ENCODE measurements around the gene ANKRD22.

ANKRD22 gene

DNA sequence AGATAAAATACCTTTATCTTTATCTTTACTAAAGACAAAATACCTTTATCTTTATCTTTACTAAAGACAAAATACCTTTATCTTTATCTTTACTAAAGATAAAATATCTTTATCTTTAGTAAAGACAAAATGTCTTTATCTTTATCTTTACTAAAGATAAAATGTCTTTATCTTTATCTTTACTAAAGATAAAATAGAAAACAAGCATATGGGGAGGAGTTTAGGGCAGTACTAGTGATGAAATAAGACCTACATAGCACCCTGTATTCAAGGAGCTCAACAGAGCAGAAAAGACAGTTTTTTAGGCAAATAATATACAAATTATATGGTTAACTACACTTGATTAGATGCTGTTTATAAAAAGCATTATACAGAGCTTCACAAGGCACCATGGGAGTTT is 19.3 kb downstream of the ANKRD22 start:
- H3K9me2 ChIP-seq (replicated peaks; ENCODE audit: insufficient read depth, low read length): no peaks in the 10 kb centered on the region
- H3K9me3 ChIP-seq (replicated peaks; ENCODE audit: insufficient read depth, low read length): no peaks in the 10 kb centered on the region
- H2AFZ ChIP-seq (ENCODE audit: low read length): no peak overlapping the region
- no peak overlapping the region for H3K4me2 ChIP-seq (ENCODE audit: low read depth, low read length)
- no peaks in the 10 kb centered on the region for H4K20me1 ChIP-seq (ENCODE audit: insufficient read depth, low read length)
- no peak for DNase-seq
- no peaks in the 10 kb centered on the region for H3K79me2 ChIP-seq (ENCODE audit: low read length)
- no peaks in the 10 kb centered on the region for H3K36me3 ChIP-seq (replicated peaks; ENCODE audit: insufficient read depth, low read length)
- H3K4me1 ChIP-seq (ENCODE audit: low read length): no peaks in the 10 kb centered on the region
- H3F3A ChIP-seq (ENCODE audit: insufficient read depth, low read length): no peaks in the 10 kb centered on the region
- TF ChIP-seq CTCF (IDR thresholded peaks at IDR 0.05; ENCODE audit: low read length): no peak
- no peak for TF ChIP-seq EZH2 (optimal IDR thresholded peaks at IDR 0.05; ENCODE audit: low read depth, low read length)
- no peak for TF ChIP-seq EZH2phosphoT487 (IDR thresholded peaks at IDR 0.05; ENCODE audit: low read length)
- H3K4me3 ChIP-seq (ENCODE audit: low read length): no peak overlapping the region
- H3K27me3 ChIP-seq (replicated peaks; ENCODE audit: insufficient read depth, low read length): no peaks in the 10 kb centered on the region
- H3K27ac ChIP-seq (ENCODE audit: low read length): no peak overlapping the region
- H3K9ac ChIP-seq (ENCODE audit: low read length): no peak overlapping the region

DNA sequence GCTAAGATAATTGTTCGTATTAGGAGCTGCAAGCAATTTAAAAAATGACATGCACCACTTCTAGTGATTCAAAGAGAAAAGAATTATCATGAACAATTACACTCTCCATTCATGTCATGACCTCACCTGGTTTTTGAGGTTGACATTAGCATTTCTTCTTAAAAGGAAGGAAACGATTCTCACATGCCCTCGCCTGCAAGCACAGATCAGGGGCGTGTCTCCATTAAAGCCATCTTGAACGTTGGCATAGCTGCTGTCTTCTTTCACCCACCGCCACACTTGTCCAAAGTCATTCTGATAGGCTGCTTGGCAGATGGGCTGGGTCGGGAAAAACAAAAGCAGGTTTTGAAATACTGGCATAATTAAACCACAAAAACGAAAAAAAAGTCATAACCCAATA is 19.9 kb downstream of the ANKRD22 start:
- Histone ChIP-seq H3K4me1 (ENCODE audit: low read length) (no peaks in the 10 kb centered on the region), H3K4me2 (ENCODE audit: low read depth, low read length) (no peak overlapping the region), H4K20me1 (ENCODE audit: insufficient read depth, low read length) (no peaks in the 10 kb centered on the region), H3K9me2 (replicated peaks; ENCODE audit: insufficient read depth, low read length) (no peaks in the 10 kb centered on the region), H3K9me3 (replicated peaks; ENCODE audit: insufficient read depth, low read length) (no peaks in the 10 kb centered on the region), H3K27me3 (replicated peaks; ENCODE audit: insufficient read depth, low read length) (no peaks in the 10 kb centered on the region), H3K27ac (ENCODE audit: low read length) (no peak overlapping the region), H2AFZ (ENCODE audit: low read length) (no peak overlapping the region), H3F3A (ENCODE audit: insufficient read depth, low read length) (no peaks in the 10 kb centered on the region), H3K9ac (ENCODE audit: low read length) (no peak overlapping the region), H3K4me3 (ENCODE audit: low read length) (no peak overlapping the region), H3K79me2 (ENCODE audit: low read length) (no peaks in the 10 kb centered on the region), H3K36me3 (replicated peaks; ENCODE audit: insufficient read depth, low read length) (no peaks in the 10 kb centered on the region)
- no peak for DNase-seq
- TF ChIP-seq EZH2 (optimal IDR thresholded peaks at IDR 0.05; ENCODE audit: low read depth, low read length): no peak
- TF ChIP-seq CTCF (IDR thresholded peaks at IDR 0.05; ENCODE audit: low read length): no peak

- DNase-seq: no peak
Observed at GRCh38 chr10:88830643-88831268, 20.9 kb downstream of the ANKRD22 start.

More at GRCh38 chr10:88830643-88831268, 20.9 kb downstream of the ANKRD22 start:
- Histone ChIP-seq H3K4me2 (ENCODE audit: low read depth, low read length) (no peak overlapping the region), H3K27me3 (replicated peaks; ENCODE audit: insufficient read depth, low read length) (no peaks in the 10 kb centered on the region), H3K9me3 (replicated peaks; ENCODE audit: insufficient read depth, low read length) (no peaks in the 10 kb centered on the region), H3F3A (ENCODE audit: insufficient read depth, low read length) (no peaks in the 10 kb centered on the region), H3K27ac (ENCODE audit: low read length) (no peak overlapping the region), H4K20me1 (ENCODE audit: insufficient read depth, low read length) (no peaks in the 10 kb centered on the region), H3K9ac (ENCODE audit: low read length) (no peak overlapping the region), H3K36me3 (replicated peaks; ENCODE audit: insufficient read depth, low read length) (no peaks in the 10 kb centered on the region), H3K4me3 (ENCODE audit: low read length) (no peak overlapping the region), H3K9me2 (replicated peaks; ENCODE audit: insufficient read depth, low read length) (no peaks in the 10 kb centered on the region), H3K79me2 (ENCODE audit: low read length) (no peaks in the 10 kb centered on the region), H2AFZ (ENCODE audit: low read length) (no peak overlapping the region), H3K4me1 (ENCODE audit: low read length) (no peaks in the 10 kb centered on the region)
- TF ChIP-seq CTCF (IDR thresholded peaks at IDR 0.05; ENCODE audit: low read length) (no peak), EZH2phosphoT487 (IDR thresholded peaks at IDR 0.05; ENCODE audit: low read length) (no peak), EZH2 (optimal IDR thresholded peaks at IDR 0.05; ENCODE audit: low read depth, low read length) (no peak)
